Ectodermal cell (in vitro differentiated cells): ENCODE data around the gene IRF2BP2.

Experiments
- H3K27ac ChIP-seq: 2 replicates; pipeline ENCODE4 v1.7.0; 2013; ENCODE audit warnings: mild to moderate bottlenecking, low read depth, low read length; ENCODE audit not compliant: insufficient read depth, poor library complexity, severe bottlenecking
- H3K27me3 ChIP-seq: 2 replicates; pipeline ENCODE4 v1.7.0; 2013; ENCODE audit warnings: mild to moderate bottlenecking, low read length; ENCODE audit not compliant: insufficient read depth, control insufficient read depth, poor library complexity, severe bottlenecking
- H3K36me3 ChIP-seq: one replicate; pipeline ENCODE4 v1.7.0; 2013; ENCODE audit warnings: low read length; ENCODE audit not compliant: control insufficient read depth, insufficient read depth
- H3K4me1 ChIP-seq: one replicate; pipeline ENCODE4 v1.7.0; 2013; ENCODE audit warnings: low read length; ENCODE audit not compliant: control insufficient read depth, insufficient read depth
- H3K4me3 ChIP-seq: 2 replicates; pipeline ENCODE4 v1.7.0; 2013; ENCODE audit warnings: low read depth, low read length, control low read depth; ENCODE audit not compliant: insufficient read depth
- H3K9me3 ChIP-seq: 2 replicates; pipeline ENCODE4 v1.7.0; 2013; ENCODE audit warnings: mild to moderate bottlenecking, low read length, moderate library complexity; ENCODE audit not compliant: control insufficient read depth
- WGBS, 2 experiments: methylation state at CpG; one replicate each; pipeline ENCODE4 v1.1.7; 2013; ENCODE audit warnings: missing lambda C conversion rate in 2 of 2; 5-methylcytosine and 5-hydroxymethylcytosine counted together

IRF2BP2 gene

GRCh38 chr1:234556245-234556943 is 53.6 kb downstream of the IRF2BP2 start:
- H3K27me3 ChIP-seq = no peaks in the 10 kb centered on the region
- WGBS, 2 experiments = 95 to 100% methylated on average over 4 of the region's 4 CpGs
- no peak overlapping the region for H3K27ac ChIP-seq
- H3K4me3 ChIP-seq = no peak overlapping the region
- H3K36me3 ChIP-seq = no peaks in the 10 kb centered on the region
- H3K4me1 ChIP-seq = peaks cover 6% of the 10 kb centered on the region
- no peaks in the 10 kb centered on the region for H3K9me3 ChIP-seq

DNA sequence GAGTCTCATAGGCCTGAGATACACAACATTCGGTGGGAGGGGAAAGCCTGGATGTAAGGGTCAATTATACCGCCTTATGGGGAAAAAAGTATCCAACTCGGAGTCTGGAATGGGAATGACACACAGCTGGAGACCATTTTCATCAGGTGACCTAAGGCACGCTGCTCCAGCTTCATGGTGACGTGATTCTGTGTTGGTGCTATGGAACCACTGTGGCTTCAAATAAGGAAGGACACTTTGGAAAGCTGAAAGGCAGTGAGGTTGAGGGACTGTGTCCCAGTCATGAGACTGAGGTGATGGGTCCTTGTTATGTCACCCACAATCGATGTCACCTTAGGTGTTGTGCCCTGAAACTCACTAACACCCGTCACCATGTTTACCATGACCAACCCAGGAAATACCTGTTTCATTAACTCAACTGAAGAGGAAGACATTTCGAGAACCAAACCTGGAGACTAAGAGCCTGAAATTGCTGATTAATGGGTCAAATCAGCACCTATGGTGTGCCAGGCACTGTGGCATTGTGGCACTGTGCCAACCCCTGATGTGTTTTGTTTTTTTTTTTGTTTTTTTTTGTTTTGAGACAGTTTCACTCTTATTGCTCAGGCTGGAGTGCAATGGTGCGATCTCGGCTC is 54.5 kb downstream of the IRF2BP2 start:
- H3K27ac ChIP-seq = no peak overlapping the region
- WGBS, 2 experiments = 93 to 94% methylated on average over 10 of the region's 10 CpGs
- no peaks in the 10 kb centered on the region for H3K36me3 ChIP-seq
- H3K4me3 ChIP-seq = no peak overlapping the region
- H3K27me3 ChIP-seq = no peaks in the 10 kb centered on the region
- peaks cover 7% of the 10 kb centered on the region for H3K4me1 ChIP-seq
- no peaks in the 10 kb centered on the region for H3K9me3 ChIP-seq

DNA sequence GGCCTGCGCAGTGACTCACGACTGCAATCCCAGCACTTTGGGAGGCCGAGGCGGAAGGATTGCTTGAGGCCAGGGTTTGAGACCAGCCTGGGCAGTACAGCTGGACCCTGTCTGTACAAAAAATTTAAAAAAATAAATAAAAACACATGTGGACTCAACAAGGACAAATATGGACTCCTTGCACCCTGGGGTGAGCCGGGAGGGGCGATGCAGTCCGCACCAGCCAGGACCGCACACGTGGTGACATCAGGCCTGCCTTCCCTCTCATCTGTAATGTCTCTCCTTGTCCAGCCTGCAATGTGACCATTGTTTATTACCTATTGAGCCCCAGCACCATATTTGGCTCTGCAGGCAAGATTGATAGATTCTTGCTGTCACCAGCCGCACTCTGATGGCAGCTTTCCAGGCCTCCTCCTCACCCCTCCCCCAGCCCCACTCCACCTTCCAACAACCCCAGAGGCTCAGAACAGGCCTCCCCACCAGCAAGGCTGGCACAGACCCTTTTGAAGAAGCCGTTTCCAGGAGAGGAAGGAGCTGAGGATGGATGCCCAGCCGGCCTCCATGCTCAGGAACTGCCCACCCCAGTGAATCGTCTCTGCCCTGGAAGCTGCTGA is 55.2 kb downstream of the IRF2BP2 start:
- H3K4me3 ChIP-seq = no peak overlapping the region
- H3K27ac ChIP-seq = no peak overlapping the region
- WGBS, 2 experiments = 91 to 92% methylated on average over 13 of the region's 13 CpGs
- H3K36me3 ChIP-seq = no peaks in the 10 kb centered on the region
- H3K9me3 ChIP-seq = no peaks in the 10 kb centered on the region
- peaks cover 10% of the 10 kb centered on the region for H3K4me1 ChIP-seq
- no peaks in the 10 kb centered on the region for H3K27me3 ChIP-seq
